K562 (cell line): ENCODE measurements around the gene KRT4. TPM values are rescaled to one million over a fixed set of nuclear protein-coding genes. Genes with fewer than 3 reads are reported as not detected.

Experiments
- ATAC-seq: fragments of 200-7000 bp; cut with Tn5 transposase; 3 replicates; pipeline ENCODE4 v1.9.1; 2020; ENCODE audit warnings: moderate library complexity
- BruUV-seq: library from RNA; stranded (reverse); fragments of 400-500 nt; replicated peaks from 2 replicates; lab custom pipeline; 2021; lab: Mats Ljungman, UMichigan
- CTCF ChIA-PET: fragments of 300-600 bp; formaldehyde crosslinking; extraction: SDS; loops from one replicate; lab custom pipeline; 2021; ENCODE audit warnings: low intra/inter-chr PET ratio; lab: Yijun Ruan, JAX
- POLR2A ChIA-PET: fragments of 300-600, 350-650 bp; sonication (Branson Sonifier 250); formaldehyde crosslinking; extraction: SDS; loops from one replicate; lab custom pipeline; 2021; ENCODE audit warnings: antibody characterized with exemption, inconsistent platforms; lab: Yijun Ruan, JAX
- DNase-seq, 4 experiments: peaks; one replicate each; pipeline versions ENCODE4 v3.0.0 to v3.0.0-alpha.2; 2011 to 2018; ENCODE audit warnings: low spot score in 3 of 4, mixed read lengths in 3 of 4; ENCODE audit errors: extremely low read depth in 1 of 4
- FAIRE-seq: peaks from 2 replicates; lab custom pipeline; 2011; peaks lifted over from hg19 to GRCh38; lab: Jason Lieb, UNC
- H2AFZ ChIP-seq: 2 replicates; pipeline ENCODE4 v1.6.0; 2011; ENCODE audit warnings: low read depth, low read length, control low read depth, inconsistent platforms
- H3K27ac ChIP-seq: fragments of 200-600 bp; 3 replicates; pipeline ENCODE4 v1.8.0; 2011; ENCODE audit warnings: low read depth, mild to moderate bottlenecking, control low read depth, inconsistent platforms, low read length, moderate library complexity, mixed read lengths; ENCODE audit errors: extremely low read depth
- H3K27me3 ChIP-seq, 2 experiments: fragments of 300-600 bp in 1 of 2; 2 replicates in 1 of 2; 3 replicates in 1 of 2; pipeline versions ENCODE4 v1.6.0 to v1.8.0; 2011; ENCODE audit warnings: inconsistent platforms in 2 of 2, low read length in 2 of 2, mild to moderate bottlenecking in 1 of 2, mixed read lengths in 1 of 2, moderate library complexity in 1 of 2; ENCODE audit not compliant: control insufficient read depth in 2 of 2, insufficient read depth in 2 of 2
- H3K36me3 ChIP-seq: fragments of 300-600 bp; 3 replicates; pipeline ENCODE4 v1.8.0; 2011; ENCODE audit warnings: mild to moderate bottlenecking, low read length, inconsistent platforms; ENCODE audit not compliant: control insufficient read depth, insufficient read depth
- H3K4me1 ChIP-seq, 2 experiments: fragments of 200-600 bp in 1 of 2; replicated peaks in 1 of 2; 2 replicates in 1 of 2; 3 replicates in 1 of 2; pipeline versions ENCODE4 v1.5.1 to v1.8.0; 2011; ENCODE audit warnings: inconsistent platforms in 2 of 2, low read length in 2 of 2, mild to moderate bottlenecking in 1 of 2, mixed read lengths in 1 of 2, moderate library complexity in 1 of 2; ENCODE audit not compliant: control insufficient read depth in 2 of 2, insufficient read depth in 2 of 2
- H3K4me2 ChIP-seq: 2 replicates; pipeline ENCODE4 v1.6.1; 2011; ENCODE audit warnings: low read length, control low read depth, inconsistent platforms, mixed read lengths; ENCODE audit not compliant: insufficient read depth
- H3K4me3 ChIP-seq: fragments of 200-600 bp; sonication (generic), shearing (Covaris generic); 2 replicates; pipeline ENCODE4 v1.5.1; 2016; ENCODE audit warnings: control low read depth, inconsistent platforms
- H3K79me2 ChIP-seq: fragments of 200-600 bp; 3 replicates; pipeline ENCODE4 v1.8.0; 2011; ENCODE audit warnings: low read length, inconsistent platforms; ENCODE audit not compliant: control insufficient read depth, insufficient read depth
- H3K9ac ChIP-seq, 2 experiments: 2 replicates each; pipeline versions ENCODE4 v1.6.0 to v1.6.1; 2011; ENCODE audit warnings: low read depth in 2 of 2, low read length in 2 of 2, control low read depth in 1 of 2, inconsistent platforms in 1 of 2, mild to moderate bottlenecking in 1 of 2, mixed read lengths in 1 of 2; ENCODE audit not compliant: insufficient read depth in 1 of 2
- H3K9me1 ChIP-seq: one replicate; pipeline ENCODE4 v1.6.0; 2011; ENCODE audit warnings: inconsistent platforms, mild to moderate bottlenecking, low read length, moderate library complexity; ENCODE audit not compliant: control insufficient read depth, insufficient read depth
- H3K9me3 ChIP-seq: replicated peaks from 2 replicates; pipeline ENCODE4 v1.5.1; 2011; ENCODE audit warnings: low read depth, low read length, inconsistent platforms; ENCODE audit not compliant: control insufficient read depth, insufficient read depth
- H4K20me1 ChIP-seq: replicated peaks from 2 replicates; pipeline ENCODE4 v1.6.1; 2011; ENCODE audit warnings: low read length, inconsistent platforms, mixed read lengths; ENCODE audit not compliant: control insufficient read depth, insufficient read depth
- BCLAF1 ChIP-seq, 2 experiments: fragments of 450-650 bp in 1 of 2; IDR thresholded peaks; 2 replicates each; pipeline ENCODE4 v1.6.1; 2011 to 2017; ENCODE audit warnings: low read depth in 2 of 2, antibody characterized with exemption in 1 of 2, borderline replicate concordance in 1 of 2, low read length in 1 of 2, mild to moderate bottlenecking in 1 of 2, mixed read lengths in 1 of 2; ENCODE audit not compliant: control insufficient read depth in 1 of 2
- CREB3L1 ChIP-seq: fragments of 450-650 bp; IDR thresholded peaks from 2 replicates; pipeline ENCODE4 v1.6.1; 2014; ENCODE audit warnings: low read depth, mild to moderate bottlenecking, moderate library complexity, borderline replicate concordance
- ETV1 ChIP-seq: fragments of 450-650 bp; conservative IDR thresholded peaks from 2 replicates; pipeline ENCODE4 v1.6.1; 2016; ENCODE audit warnings: missing genetic modification characterization, control low read depth, low read depth, missing compliant biosample characterization
- FOXJ2 ChIP-seq: fragments of 200-800 bp; sonication (Bioruptor generic); IDR thresholded peaks from 2 replicates; pipeline ENCODE4 v1.6.1; 2016; ENCODE audit warnings: missing genetic modification characterization, missing compliant biosample characterization
- GTF2A2 ChIP-seq: IDR thresholded peaks from 2 replicates; pipeline ENCODE4 v1.6.1; 2016; ENCODE audit warnings: mild to moderate bottlenecking, missing genetic modification characterization, missing compliant biosample characterization
- GTF2B ChIP-seq: IDR thresholded peaks from 2 replicates; pipeline ENCODE4 v1.6.1; 2011; ENCODE audit not compliant: insufficient read length; ENCODE audit errors: extremely low read depth
- KHSRP ChIP-seq: fragments of 450-650 bp; IDR thresholded peaks from 2 replicates; pipeline ENCODE4 v1.6.1; 2017
- NR0B1 ChIP-seq: fragments of 450-650 bp; IDR thresholded peaks from one replicate; pipeline ENCODE4 v1.6.1; 2018; ENCODE audit warnings: mild to moderate bottlenecking, moderate library complexity; ENCODE audit not compliant: partially characterized antibody
- NR2C2 ChIP-seq, 2 experiments: fragments of 200-800 bp in 1 of 2; sonication (Bioruptor generic) in 1 of 2; sonication (generic) in 1 of 2; formaldehyde crosslinking in 1 of 2; IDR thresholded peaks; 2 replicates each; pipeline versions ENCODE4 v1.6.1 to v1.8.0; 2016 to 2022; ENCODE audit warnings: mild to moderate bottlenecking in 1 of 2, missing compliant biosample characterization in 1 of 2, missing genetic modification characterization in 1 of 2, missing genetic modification reagents in 1 of 2
- POLR2G ChIP-seq: fragments of 200-400 bp; formaldehyde crosslinking; IDR thresholded peaks from 2 replicates; pipeline ENCODE4 v1.6.1; 2017; ENCODE audit warnings: low read depth, mild to moderate bottlenecking, antibody characterized with exemption, low read length, moderate library complexity
- SNRNP70 ChIP-seq: fragments of 200-400 bp; formaldehyde crosslinking; optimal IDR thresholded peaks from 2 replicates; pipeline ENCODE3; 2017; ENCODE audit warnings: low read depth, low read length
- ZNF507 ChIP-seq: conservative IDR thresholded peaks from 2 replicates; pipeline ENCODE4 v1.6.1; 2017; ENCODE audit warnings: missing genetic modification characterization, missing compliant biosample characterization
- ZNF561 ChIP-seq: fragments of 450-650 bp; formaldehyde crosslinking; conservative IDR thresholded peaks from 2 replicates; pipeline ENCODE4 v1.4.0; 2020; ENCODE audit warnings: mild to moderate bottlenecking, moderate library complexity
- WGBS: fragments of 100-300 bp; shearing (Covaris generic); methylation state at CpG from one replicate; pipeline ENCODE4 v1.1.6; 2016; ENCODE audit warnings: low coverage, mixed read lengths; ENCODE audit not compliant: insufficient coverage; ENCODE audit errors: missing lambda C conversion rate; 5-methylcytosine and 5-hydroxymethylcytosine counted together
- in situ Hi-C: fragments of 300-500 bp; cut with MboI; formaldehyde crosslinking; loops from 4 replicates; pipeline ENCODE4 v1.15.0; 2018; ENCODE audit warnings: inconsistent platforms, mixed read lengths
- intact Hi-C: fragments of 100-400 bp; cut with micrococcal nuclease; formaldehyde crosslinking; loops from 2 replicates; pipeline ENCODE4 v1.14.2; 2022
- polyA plus RNA-seq, 8 experiments: library from polyadenylated mRNA; depleted of rRNA in 4 of 8; stranded (reverse) in 5 of 8; unstranded in 3 of 8; fragments of >200 nt; fragmentation: Nextera tagmentation in 2 of 8; fragmentation: Illumina TruSeq in 1 of 8; extraction: Ambion mirVana in 2 of 8; extraction: Trizol in 1 of 8; gene quantifications; 2 replicates each; pipeline versions ENCODE4 v1.2.1 to v1.2.3, GENCODE V29; 2011 to 2014; ENCODE audit warnings: inconsistent platforms in 1 of 8, missing spikeins in 1 of 8
- total RNA-seq, 7 experiments: library from RNA; depleted of rRNA in 6 of 7; stranded (reverse); fragments of >200 nt in 6 of 7; fragmentation: Illumina TruSeq in 2 of 7; extraction: Trizol in 2 of 7; gene quantifications; 2 replicates each; pipeline versions ENCODE4 v1.2.1 to v1.2.3, GENCODE V29; 2011 to 2021; ENCODE audit warnings: low replicate concordance in 1 of 7

Gene KRT4
- total and polyA plus RNA-seq, 9 of the 15 experiments (the other 6 are each of a cell fraction or from before 2014, with no cell fraction given): not detected

- no peak within 1 kb of the TSS for H3K4me2 ChIP-seq
- intact Hi-C loops (no loop called here), in situ Hi-C loops (no loop called here)
- H4K20me1 ChIP-seq: 0 out of 2 replicates have a peak, but pooled peaks cover 13% of the 10 kb centered on the region
- no peak for FAIRE-seq
- WGBS: 14% methylated on average over 14 of the region's 22 CpGs
- H3K27ac ChIP-seq: no peak within 1 kb of the TSS
- H3K27me3 ChIP-seq: peaks cover 21 to 59% of the 10 kb centered on the region in 2 experiments
- ATAC-seq: no peak
- BruUV-seq: no TSS peak
- H2AFZ ChIP-seq: no peak within 1 kb of the TSS
- no peaks in the 10 kb centered on the region for H3K36me3 ChIP-seq
- H3K9me3 ChIP-seq: no peaks in the 10 kb centered on the region
- peaks cover 13% of the 10 kb centered on the region in 2 experiments; a peak in 3 of 5 replicates for H3K4me1 ChIP-seq
- ChIA-PET POLR2A (interaction anchor here (0.8 kb wide), 1 partner anchor 46 kb away, joined by 4 read pairs; no protein-coding TSS in a partner anchor), CTCF (no interaction called here)
- no peak within 1 kb of the TSS for H3K4me3 ChIP-seq
- no peaks in the 10 kb centered on the region for H3K9me1 ChIP-seq
- no peak for DNase-seq
- H3K9ac ChIP-seq: no peak within 1 kb of the TSS
- no peaks in the 10 kb centered on the region for H3K79me2 ChIP-seq
- TF ChIP-seq GTF2A2 (tag): no peak
- no peak for TF ChIP-seq POLR2G
- TF ChIP-seq KHSRP: no peak
- no peak for TF ChIP-seq NR0B1
- TF ChIP-seq SNRNP70: no peak
- no peak for TF ChIP-seq CREB3L1
- no peak for TF ChIP-seq NR2C2 (CRISPR knock-in tag; IDR thresholded peaks at IDR 0.05)
- TF ChIP-seq NR2C2 (tag; IDR thresholded peaks at IDR 0.05): no peak
- TF ChIP-seq GTF2B: no peak
- no peak for TF ChIP-seq ZNF561
- no peak for TF ChIP-seq ETV1
- no peak for TF ChIP-seq ZNF507 (tag)
- TF ChIP-seq FOXJ2 (tag): no peak
- TF ChIP-seq BCLAF1 (IDR thresholded peaks at IDR 0.05; ENCODE audit: borderline replicate concordance in 1 of 2, control insufficient read depth in 1 of 2, low read depth in 2 of 2, low read length in 1 of 2): no peak
Observed at GRCh38 chr12:52833922-52834726, 20.2 kb upstream of the KRT4 start, which contains the start of gene KRT79. Gene KRT79, minus strand, starts transcription at chr12:52834311. Its CDS starts 51 bp downstream, at chr12:52834260.
